A549 (cell line): ENCODE data around the gene ZNF106. TPM values are rescaled to one million over a fixed set of nuclear protein-coding genes. Genes with fewer than 3 reads are reported as not detected.

Source experiments
- ATAC-seq, 2 experiments: fragments of 200-7000 bp in 1 of 2; fragments of >200 bp in 1 of 2; cut with Nextera tagmentation in 1 of 2; cut with Tn5 transposase in 1 of 2; 3 replicates each; pipeline versions ENCODE4 v1.8.0 to v1.9.1; 2018 to 2020; ENCODE audit warnings: mild to moderate bottlenecking in 1 of 2, moderate library complexity in 1 of 2
- CTCF ChIA-PET: fragments of 300-600 bp; sonication (Branson Sonifier 250); formaldehyde crosslinking; extraction: SDS; loops from one replicate; lab custom pipeline; 2021; ENCODE audit warnings: antibody characterized with exemption, inconsistent platforms; lab: Yijun Ruan, JAX
- POLR2A ChIA-PET: fragments of 350-600 bp; formaldehyde crosslinking; extraction: SDS; loops from one replicate; lab custom pipeline; 2021; ENCODE audit warnings: antibody characterized with exemption, inconsistent platforms; lab: Yijun Ruan, JAX
- DNase-seq, 2 experiments: peaks; one replicate each; pipeline versions ENCODE4 v3.0.0 to v3.0.0-alpha.2; 2011 to 2016; ENCODE audit warnings: low read depth in 1 of 2, low spot score in 1 of 2
- FAIRE-seq: peaks from 2 replicates; lab custom pipeline; 2011; peaks lifted over from hg19 to GRCh38; lab: Jason Lieb, UNC
- H3K27ac ChIP-seq, 2 experiments: fragments of >200 bp; sonication (Bioruptor Twin); formaldehyde crosslinking; 3 replicates each; pipeline ENCODE4 v1.5.1; 2016 to 2017
- H3K4me1 ChIP-seq: fragments of >200 bp; sonication (Bioruptor Twin); formaldehyde crosslinking; 3 replicates; pipeline ENCODE4 v1.6.1; 2016
- H3K4me2 ChIP-seq: fragments of >200 bp; sonication (Bioruptor Twin); formaldehyde crosslinking; 3 replicates; pipeline ENCODE4 v1.6.1; 2016
- H3K4me3 ChIP-seq: fragments of >200 bp; sonication (Bioruptor Twin); formaldehyde crosslinking; 3 replicates; pipeline ENCODE4 v1.5.1; 2016
- H3K9me3 ChIP-seq: fragments of >200 bp; sonication (Bioruptor Twin); formaldehyde crosslinking; 3 replicates; pipeline ENCODE4 v1.6.1; 2016
- ATOH8 ChIP-seq: fragments of 250-450 bp; sonication (Bioruptor Pico); IDR thresholded peaks from 2 replicates; pipeline ENCODE4 v1.5.0; 2020; ENCODE audit warnings: low read depth, mild to moderate bottlenecking, moderate library complexity
- CEBPB ChIP-seq, 2 experiments: fragments of >200 bp in 1 of 2; sonication (Bioruptor Twin) in 1 of 2; formaldehyde crosslinking in 1 of 2; IDR thresholded peaks; 2 replicates each; pipeline ENCODE4 v1.6.1; 2012 to 2016
- CHD2 ChIP-seq: fragments of 150-350 bp; IDR thresholded peaks from 2 replicates; pipeline ENCODE4 v1.6.1; 2014; ENCODE audit warnings: low read length; ENCODE audit not compliant: partially characterized antibody
- CTCF ChIP-seq: fragments of >200 bp; sonication (Bioruptor Twin); formaldehyde crosslinking; IDR thresholded peaks from 3 replicates; pipeline ENCODE4 v1.5.1; 2016
- EHMT2 ChIP-seq: fragments of 200-600 bp; sonication (generic); IDR thresholded peaks from 2 replicates; pipeline ENCODE4 v1.6.1; 2016; ENCODE audit warnings: antibody characterized with exemption, low read depth, mild to moderate bottlenecking, moderate library complexity
- ELK1 ChIP-seq: fragments of 150-350 bp; IDR thresholded peaks from 2 replicates; pipeline ENCODE4 v1.6.1; 2014; ENCODE audit warnings: low read depth, mild to moderate bottlenecking, low read length
- ESRRA ChIP-seq: fragments of 150-350 bp; IDR thresholded peaks from 2 replicates; pipeline ENCODE4 v1.6.1; 2014; ENCODE audit warnings: mild to moderate bottlenecking, low read length, borderline replicate concordance
- FOSL2 ChIP-seq, 2 experiments: fragments of 450-650 bp in 1 of 2; fragments of >200 bp in 1 of 2; sonication (Bioruptor Twin) in 1 of 2; formaldehyde crosslinking; IDR thresholded peaks; 2 replicates each; pipeline versions ENCODE4 v1.5.0 to v1.6.1; 2016 to 2020; ENCODE audit warnings: mild to moderate bottlenecking in 1 of 2, moderate library complexity in 1 of 2
- FOXS1 ChIP-seq: fragments of 250-450 bp; sonication (Bioruptor Pico); IDR thresholded peaks from 2 replicates; pipeline ENCODE4 v1.5.0; 2020; ENCODE audit warnings: mild to moderate bottlenecking, moderate library complexity
- HDAC2 ChIP-seq: fragments of 200-600 bp; sonication (generic); IDR thresholded peaks from 2 replicates; pipeline ENCODE4 v1.6.1; 2016
- HES2 ChIP-seq: fragments of >200 bp; sonication (Bioruptor Twin); formaldehyde crosslinking; IDR thresholded peaks from 2 replicates; pipeline ENCODE4 v1.6.1; 2016
- HMGXB4 ChIP-seq: fragments of 250-450 bp; sonication (Bioruptor Pico); IDR thresholded peaks from 2 replicates; pipeline ENCODE4 v1.5.0; 2021; ENCODE audit warnings: mild to moderate bottlenecking, moderate library complexity, borderline replicate concordance
- HOXA7 ChIP-seq: fragments of 250-450 bp; sonication (Bioruptor Pico); IDR thresholded peaks from 2 replicates; pipeline ENCODE4 v1.5.0; 2020; ENCODE audit warnings: mild to moderate bottlenecking, moderate library complexity
- HOXB13 ChIP-seq: fragments of 250-450 bp; sonication (Bioruptor Pico); IDR thresholded peaks from 2 replicates; pipeline ENCODE4 v1.5.0; 2020; ENCODE audit warnings: low read depth, mild to moderate bottlenecking, moderate library complexity
- JUNB ChIP-seq: fragments of >200 bp; sonication (Bioruptor Twin); formaldehyde crosslinking; IDR thresholded peaks from 2 replicates; pipeline ENCODE4 v1.6.1; 2016
- KDM1A ChIP-seq: fragments of 200-600 bp; sonication (generic); IDR thresholded peaks from 2 replicates; pipeline ENCODE4 v1.6.1; 2016; ENCODE audit warnings: low read depth, mild to moderate bottlenecking
- NFE2L2 ChIP-seq: fragments of 150-350 bp; conservative IDR thresholded peaks from 2 replicates; pipeline ENCODE4 v1.6.1; 2014; ENCODE audit warnings: low read length
- NPAS2 ChIP-seq: fragments of 250-450 bp; sonication (Bioruptor Pico); IDR thresholded peaks from 2 replicates; pipeline ENCODE4 v1.8.0; 2022; ENCODE audit warnings: mild to moderate bottlenecking, moderate library complexity, borderline replicate concordance
- PHF8 ChIP-seq: fragments of 200-600 bp; sonication (generic); IDR thresholded peaks from 2 replicates; pipeline ENCODE4 v1.6.1; 2016; ENCODE audit warnings: low read depth, mild to moderate bottlenecking, antibody characterized with exemption, moderate library complexity, borderline replicate concordance
- POLR2A ChIP-seq: IDR thresholded peaks from 2 replicates; pipeline ENCODE4 v1.6.1; 2012; ENCODE audit warnings: mild to moderate bottlenecking, low read length
- RARB ChIP-seq: fragments of 250-450 bp; sonication (Bioruptor Pico); IDR thresholded peaks from 2 replicates; pipeline ENCODE4 v1.8.0; 2021; ENCODE audit warnings: mild to moderate bottlenecking, moderate library complexity
- RNF2 ChIP-seq: fragments of 200-600 bp; sonication (generic); IDR thresholded peaks from 2 replicates; pipeline ENCODE4 v1.6.1; 2016; ENCODE audit warnings: low read depth, mild to moderate bottlenecking, antibody characterized with exemption, moderate library complexity, borderline replicate concordance
- SMC3 ChIP-seq: fragments of >200 bp; sonication (Bioruptor Twin); formaldehyde crosslinking; IDR thresholded peaks from 3 replicates; pipeline ENCODE4 v1.6.1; 2018; ENCODE audit warnings: inconsistent platforms
- SREBF2 ChIP-seq: fragments of 450-650 bp; IDR thresholded peaks from 2 replicates; pipeline ENCODE4 v1.6.1; 2014; ENCODE audit warnings: mild to moderate bottlenecking, moderate library complexity
- ZC3H11A ChIP-seq: fragments of 450-650 bp; IDR thresholded peaks from 2 replicates; pipeline ENCODE4 v1.6.1; 2014; ENCODE audit warnings: antibody characterized with exemption, mild to moderate bottlenecking
- ZSCAN20 ChIP-seq: fragments of 250-450 bp; sonication (Bioruptor Pico); IDR thresholded peaks from 2 replicates; pipeline ENCODE4 v1.8.0; 2022; ENCODE audit warnings: mild to moderate bottlenecking, moderate library complexity
- WGBS: methylation state at CpG from one replicate; pipeline ENCODE4 v1.1.6; 2017; ENCODE audit errors: missing lambda C conversion rate; 5-methylcytosine and 5-hydroxymethylcytosine counted together
- polyA plus RNA-seq, 4 experiments: library from polyadenylated mRNA; depleted of rRNA in 3 of 4; stranded (reverse); fragments of >200 nt; fragmentation: RNase III in 1 of 4; extraction: RNeasy Plus Mini Kit Qiagen cat#74134 plus additional on column Dnase treatment in 1 of 4; gene quantifications; 2 replicates in 3 of 4; 3 replicates in 1 of 4; pipeline ENCODE4 v1.2.3, GENCODE V29; 2011 to 2017

ZNF106 gene
- polyA plus RNA-seq, 2 of the 4 experiments (the other 2 are of a cell fraction), result 7.8 to 19.3 TPM

- no peak for DNase-seq
- CTCF ChIA-PET, result interaction anchor here (0.7 to 2.4 kb wide), 2 partner anchors 10 to 44 kb away, joined by 3 to 7 read pairs; no protein-coding TSS in a partner anchor
- H3K4me1 ChIP-seq, result no peaks in the 10 kb centered on the region
- FAIRE-seq, result no peak
- TF ChIP-seq ZSCAN20 (no peak), ATOH8 (no peak), SREBF2 (no peak), ELK1 (no peak)
- TF ChIP-seq, all 56 proteins: peak for 0
- ATAC-seq, result no peak
- Histone ChIP-seq H3K4me3 (no peak overlapping the region), H3K4me2 (no peak overlapping the region), H3K27ac (no peak overlapping the region), H3K9me3 (no peaks in the 10 kb centered on the region)
- WGBS, result 56% methylated on average over 1 of the region's 1 CpG
- POLR2A ChIA-PET, result no interaction called here
Observed at GRCh38 chr15:42395838-42396237, 95.1 kb downstream of the ZNF106 start.

GRCh38 chr15:42394106-42394505 lies 96.8 kb downstream of the ZNF106 start:
- Histone ChIP-seq H3K9me3 (no peaks in the 10 kb centered on the region), H3K27ac (no peak overlapping the region), H3K4me2 (no peak overlapping the region), H3K4me1 (no peaks in the 10 kb centered on the region)
- ATAC-seq (no peak), FAIRE-seq (no peak), DNase-seq (no peak)
- CTCF ChIA-PET, result no interaction called here
- TF ChIP-seq ZC3H11A (no peak), NFE2L2 (no peak), NPAS2 (no peak), KDM1A (no peak), RARB (CRISPR knock-in tag) (no peak), CEBPB (IDR thresholded peaks at IDR 0.05) (no peak), HES2 (no peak), SMC3 (no peak), FOXS1 (CRISPR knock-in tag) (no peak), HOXB13 (no peak), CTCF (no peak), ESRRA (no peak), EHMT2 (no peak), HDAC2 (no peak), RNF2 (no peak), FOSL2 (IDR thresholded peaks at IDR 0.05) (no peak), FOSL2 (CRISPR knock-in tag; IDR thresholded peaks at IDR 0.05) (no peak)
- TF ChIP-seq, all 56 proteins: peak for 0
- WGBS, result 73% methylated on average over 10 of the region's 13 CpGs
- POLR2A ChIA-PET, result no interaction called here
- no peak overlapping the region for H3K4me3 ChIP-seq

- no peak for FAIRE-seq
- POLR2A ChIA-PET, result no interaction called here
- TF ChIP-seq PHF8 (no peak), HOXA7 (CRISPR knock-in tag) (no peak), HDAC2 (no peak), ATOH8 (no peak), HMGXB4 (CRISPR knock-in tag) (no peak), ELK1 (no peak), HOXB13 (no peak), JUNB (no peak), CHD2 (no peak), POLR2A (no peak)
Observed at GRCh38 chr15:42392309-42393024, 98.5 kb downstream of the ZNF106 start.

More at GRCh38 chr15:42392309-42393024, 98.5 kb downstream of the ZNF106 start:
- CTCF ChIA-PET, result no interaction called here
- H3K4me1 ChIP-seq, result no peaks in the 10 kb centered on the region
- DNase-seq, result no peak
- no peak for ATAC-seq
- WGBS, result 80% methylated on average over 11 of the region's 11 CpGs
- no peaks in the 10 kb centered on the region for H3K9me3 ChIP-seq
- H3K27ac ChIP-seq, result no peak overlapping the region
- no peak overlapping the region for H3K4me2 ChIP-seq
- no peak overlapping the region for H3K4me3 ChIP-seq
